Common myeloid progenitor, CD34-positive (primary cell): ENCODE results near the gene C2orf78.
A peak's percentile ranks its signal among the peaks of the same experiment; 100 is the strongest.
"Not testable (repeated sequence)": the region's sequence is repeated elsewhere in the genome, so short reads cannot be mapped to it uniquely, and the experiment has no call there.

Experiments used
- CTCF ChIA-PET: fragments of 350-600 bp; sonication (Branson Sonifier 250); formaldehyde crosslinking; loops from one replicate; lab custom pipeline; 2021; ENCODE audit warnings: antibody characterized with exemption; lab: Charles Lee
- POLR2A ChIA-PET: fragments of 350-600 bp; sonication (Branson Sonifier 250); formaldehyde crosslinking; loops from one replicate; lab custom pipeline; 2021; ENCODE audit warnings: antibody characterized with exemption; lab: Charles Lee
- DNase-seq, 3 donors: peaks; one replicate each; pipeline versions ENCODE4 v3.0.0 to v3.0.0-alpha.2; 2013
- H3K27ac ChIP-seq, 2 experiments: 1 replicate in 1 of 2; 2 replicates in 1 of 2; pipeline ENCODE4 v1.7.0; 2013; ENCODE audit warnings: inconsistent platforms in 2 of 2, low read length in 2 of 2, mild to moderate bottlenecking in 2 of 2, low read depth in 1 of 2, moderate library complexity in 1 of 2; ENCODE audit not compliant: severe bottlenecking in 2 of 2, insufficient read depth in 1 of 2, poor library complexity in 1 of 2
- H3K27me3 ChIP-seq, 5 experiments: replicated peaks in 2 of 5; 1 replicate in 3 of 5; 2 replicates in 2 of 5; pipeline versions ENCODE4 v1.6.1 to v1.7.0; 2013; ENCODE audit warnings: low read length in 4 of 5, mild to moderate bottlenecking in 2 of 5, moderate library complexity in 2 of 5, inconsistent platforms in 1 of 5; ENCODE audit not compliant: insufficient read depth in 5 of 5, control insufficient read depth in 4 of 5
- H3K36me3 ChIP-seq, 4 experiments: 1 replicate in 2 of 4; 2 replicates in 2 of 4; pipeline versions ENCODE4 v1.6.1 to v1.7.0; 2013; ENCODE audit warnings: low read length in 3 of 4, control low read depth in 1 of 4, mild to moderate bottlenecking in 1 of 4; ENCODE audit not compliant: control insufficient read depth in 4 of 4, insufficient read depth in 4 of 4
- H3K4me1 ChIP-seq, 4 experiments: 1 replicate in 3 of 4; 2 replicates in 1 of 4; pipeline versions ENCODE4 v1.6.1 to v1.7.1; 2013; ENCODE audit warnings: low read length in 3 of 4, mild to moderate bottlenecking in 3 of 4, control low read depth in 1 of 4, inconsistent platforms in 1 of 4, moderate library complexity in 1 of 4; ENCODE audit not compliant: control insufficient read depth in 4 of 4, insufficient read depth in 4 of 4; ENCODE audit errors: control extremely low read depth in 1 of 4
- H3K4me3 ChIP-seq, 7 experiments: 1 replicate in 4 of 7; 2 replicates in 3 of 7; pipeline versions ENCODE4 v1.5.1 to v1.7.0; 2013; ENCODE audit warnings: mild to moderate bottlenecking in 7 of 7, low read length in 6 of 7, moderate library complexity in 6 of 7, inconsistent platforms in 2 of 7, low read depth in 2 of 7, control low read depth in 1 of 7; ENCODE audit not compliant: insufficient read depth in 4 of 7, control insufficient read depth in 1 of 7; ENCODE audit errors: extremely low read depth in 1 of 7
- H3K9me3 ChIP-seq, 5 experiments: 1 replicate in 4 of 5; 2 replicates in 1 of 5; pipeline versions ENCODE4 v1.6.1 to v1.7.1; 2013; ENCODE audit warnings: low read length in 4 of 5, mild to moderate bottlenecking in 2 of 5, inconsistent platforms in 1 of 5, low read depth in 1 of 5, moderate library complexity in 1 of 5; ENCODE audit not compliant: control insufficient read depth in 4 of 5, insufficient read depth in 2 of 5; ENCODE audit errors: control extremely low read depth in 1 of 5
- WGBS: methylation state at CpG from one replicate; pipeline ENCODE4 v1.1.5; 2013; ENCODE audit not compliant: insufficient coverage; 5-methylcytosine and 5-hydroxymethylcytosine counted together

Gene C2orf78

DNA sequence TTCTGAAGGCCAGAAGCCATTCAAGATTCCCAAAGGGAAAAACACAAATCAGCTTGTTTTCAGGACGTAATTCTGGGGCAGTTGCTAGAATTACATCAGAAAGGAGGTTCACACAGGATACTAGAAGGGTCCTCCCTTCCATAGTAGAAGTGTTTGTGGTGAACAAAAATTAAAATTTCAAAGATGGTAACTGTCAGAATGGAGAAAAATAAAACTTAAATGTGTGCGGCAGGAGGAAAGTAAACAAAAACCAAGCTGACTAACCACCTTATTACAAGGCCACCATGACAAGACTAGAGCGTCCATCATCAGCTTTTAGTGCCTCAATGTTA is 37.1 kb upstream of the C2orf78 start:
- H3K27ac ChIP-seq = peak overlapping the region in 1 of 2 experiments; percentile 55
- H3K36me3 ChIP-seq = peaks cover 10 to 49% (median 25%) of the 10 kb centered on the region in 4 experiments
- WGBS = 50% methylated on average over 1 of the region's 3 CpGs
- peaks cover 0 to 12% (median 3%) of the 10 kb centered on the region in 4 experiments for H3K4me1 ChIP-seq
- ChIA-PET CTCF (interaction anchor here (1.1 to 1.3 kb wide), 2 partner anchors 21 to 54 kb away, joined by 3 read pairs; no protein-coding TSS in a partner anchor), POLR2A (no interaction called here)
- no peak for DNase-seq
- H3K9me3 ChIP-seq = peaks cover 0 to 4% (median 1%) of the 10 kb centered on the region in 5 experiments
- no peaks in the 10 kb centered on the region for H3K27me3 ChIP-seq
- H3K4me3 ChIP-seq = no peak overlapping the region

DNA sequence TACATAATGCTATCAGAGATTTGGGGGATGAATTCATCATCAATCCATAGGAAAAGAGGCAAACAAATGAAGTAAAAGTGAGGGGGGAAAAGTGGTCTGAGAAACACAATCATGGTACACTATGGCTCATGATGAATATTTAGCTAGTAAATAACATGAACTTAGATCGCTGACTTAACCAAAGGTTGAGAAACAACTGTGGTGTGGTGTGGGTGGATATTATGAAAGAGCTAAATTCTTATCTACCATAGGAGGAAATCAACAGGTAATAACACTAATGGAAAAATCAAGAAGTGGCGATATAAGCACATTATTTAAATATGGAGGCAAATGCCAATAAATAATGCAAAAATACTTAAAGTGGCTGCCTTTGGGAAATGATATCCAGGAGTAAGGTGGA is 34.7 kb upstream of the C2orf78 start:
- DNase-seq = no peak
- WGBS = no CpG with 5 or more reads among the region's 2 CpGs
- Histone ChIP-seq H3K27ac (no peak overlapping the region), H3K4me3 (no peak overlapping the region), H3K27me3 (no peaks in the 10 kb centered on the region), H3K9me3 (peaks cover 0 to 4% (median 0%) of the 10 kb centered on the region in 5 experiments), H3K36me3 (peaks cover 16 to 50% (median 31%) of the 10 kb centered on the region in 4 experiments), H3K4me1 (peaks cover 0 to 12% (median 3%) of the 10 kb centered on the region in 4 experiments)
- POLR2A ChIA-PET = interaction anchor here (0.6 kb wide), 1 partner anchor 30 kb away, joined by 3 read pairs; no protein-coding TSS in a partner anchor
- CTCF ChIA-PET = interaction anchor here (0.9 to 1.0 kb wide), 2 partner anchors 11 to 93 kb away, joined by 3 read pairs; no protein-coding TSS in a partner anchor

DNA sequence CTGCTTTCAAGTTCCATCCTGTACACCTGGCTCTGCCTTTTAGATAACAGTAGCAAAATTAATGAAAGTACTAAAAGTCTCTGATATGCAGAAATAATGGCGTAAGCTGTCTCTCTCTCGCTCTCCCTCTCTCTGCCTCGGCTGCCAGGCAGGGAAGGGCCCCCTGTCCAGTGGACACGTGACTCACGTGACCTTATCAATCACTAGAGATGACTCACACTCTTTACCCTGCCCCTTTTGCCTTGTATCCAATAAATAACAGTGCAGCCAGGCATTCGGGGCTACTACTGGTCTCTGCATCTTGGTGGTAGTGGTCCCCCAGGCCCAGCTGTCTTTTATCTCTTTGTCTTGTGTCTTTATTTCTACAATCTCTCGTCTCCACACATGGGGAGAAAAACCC is 29.7 kb upstream of the C2orf78 start:
- H3K4me1 ChIP-seq, H3K4me3 ChIP-seq, H3K27ac ChIP-seq, H3K9me3 ChIP-seq, H3K27me3 ChIP-seq, POLR2A ChIA-PET, DNase-seq: not testable (repeated sequence)
- 96% methylated on average over 5 of the region's 7 CpGs for WGBS
- CTCF ChIA-PET = interaction anchor here (0.6 to 1.6 kb wide), 2 partner anchors 62 to 110 kb away, joined by 3 read pairs; no protein-coding TSS in a partner anchor
- H3K36me3 ChIP-seq = peaks cover 16 to 69% (median 42%) of the 10 kb centered on the region in 4 experiments

DNA sequence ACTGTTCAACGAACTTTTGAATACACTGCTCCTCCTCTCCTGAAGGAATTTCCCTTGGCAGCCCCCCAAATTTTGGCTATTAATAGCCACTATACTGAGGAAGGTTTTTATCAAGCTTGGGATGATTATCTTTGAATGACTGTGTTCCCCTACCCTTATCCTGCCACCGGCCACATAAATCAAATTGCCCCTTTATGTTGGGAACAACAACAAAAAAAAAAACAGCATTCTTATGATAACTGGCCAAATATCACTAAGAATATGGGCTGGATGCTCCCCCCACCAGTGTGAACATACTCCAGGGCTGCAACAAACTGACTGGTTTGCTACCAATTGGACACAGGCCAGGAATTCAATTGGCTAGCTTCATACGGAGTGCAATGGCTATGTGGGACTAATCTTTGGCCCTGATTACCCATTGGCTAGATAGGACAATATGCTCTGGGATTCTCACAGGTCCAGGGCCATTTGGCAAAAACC is 24.7 kb upstream of the C2orf78 start:
- ChIA-PET POLR2A (no interaction called here), CTCF (interaction anchor here (1.1 to 1.6 kb wide), 3 partner anchors 9 to 65 kb away, joined by 3 to 4 read pairs (median 3); partner anchors contain the start of gene TPRKB)
- 92% methylated on average over 1 of the region's 3 CpGs for WGBS

DNA sequence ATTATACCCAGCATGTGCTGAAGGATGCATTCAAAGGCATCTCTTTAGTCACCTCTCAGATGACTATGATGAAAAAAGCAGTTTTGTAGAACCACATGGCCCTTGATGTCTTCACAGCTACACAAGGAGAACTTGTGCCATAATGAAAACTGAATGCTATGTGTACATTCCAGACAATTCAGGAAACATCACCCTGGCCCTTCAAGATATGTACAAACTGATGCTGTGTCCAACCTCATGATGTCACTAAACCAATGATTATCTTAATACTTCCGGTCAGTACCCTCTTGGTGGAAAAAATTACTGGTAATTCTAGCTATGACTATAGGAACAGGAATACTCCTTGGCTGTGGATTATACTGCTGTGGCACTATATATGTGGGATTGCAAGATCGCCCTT is 24.1 kb upstream of the C2orf78 start:
- WGBS = no CpG with 5 or more reads among the region's 2 CpGs
- CTCF ChIA-PET = interaction anchor here (1.0 to 1.6 kb wide), 4 partner anchors 10 to 64 kb away, joined by 3 to 5 read pairs (median 3); no protein-coding TSS in a partner anchor
- Histone ChIP-seq H3K9me3 (peaks cover 0 to 3% (median 0%) of the 10 kb centered on the region in 5 experiments), H3K27me3 (no peaks in the 10 kb centered on the region), H3K4me3 (no peak overlapping the region), H3K36me3 (peaks cover 10 to 88% (median 54%) of the 10 kb centered on the region in 4 experiments), H3K4me1 (no peaks in the 10 kb centered on the region), H3K27ac (no peak overlapping the region)
- DNase-seq = no peak
- POLR2A ChIA-PET = no interaction called here

More for the DNA sequence above, 24.7 kb upstream of the C2orf78 start:
- H3K4me3 ChIP-seq = no peak overlapping the region
- H3K27ac ChIP-seq = no peak overlapping the region
- H3K27me3 ChIP-seq = no peaks in the 10 kb centered on the region
- no peak for DNase-seq
- H3K36me3 ChIP-seq = peaks cover 10 to 87% (median 50%) of the 10 kb centered on the region in 4 experiments
- H3K9me3 ChIP-seq = peaks cover 0 to 4% (median 3%) of the 10 kb centered on the region in 5 experiments
- H3K4me1 ChIP-seq = no peaks in the 10 kb centered on the region

DNA sequence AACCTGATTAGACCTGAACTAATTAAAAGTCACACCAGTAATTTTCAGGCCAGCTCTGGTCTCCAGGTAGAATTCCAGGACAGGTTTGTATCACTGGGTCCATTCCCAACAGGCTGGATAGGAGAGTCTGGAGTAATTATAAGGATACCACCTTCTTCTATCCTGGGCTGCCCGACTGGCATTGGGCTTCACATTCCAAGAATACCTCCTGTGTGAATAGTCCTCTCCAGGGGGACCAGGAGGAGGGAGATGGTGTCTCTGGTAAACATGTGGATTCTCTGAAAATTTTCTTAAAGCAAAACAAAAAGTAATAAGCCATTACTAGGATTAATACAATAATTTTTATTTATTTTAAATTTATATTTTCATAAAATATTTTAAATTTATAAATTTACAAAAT is 21.4 kb upstream of the C2orf78 start:
- Histone ChIP-seq H3K27me3 (no peaks in the 10 kb centered on the region), H3K36me3 (peaks cover 18 to 83% (median 52%) of the 10 kb centered on the region in 4 experiments), H3K27ac (no peak overlapping the region), H3K9me3 (no peaks in the 10 kb centered on the region), H3K4me3 (no peak overlapping the region), H3K4me1 (no peaks in the 10 kb centered on the region)
- POLR2A ChIA-PET = no interaction called here
- no CpG with 5 or more reads among the region's 1 CpG for WGBS
- DNase-seq = no peak
- CTCF ChIA-PET = no interaction called here

DNA sequence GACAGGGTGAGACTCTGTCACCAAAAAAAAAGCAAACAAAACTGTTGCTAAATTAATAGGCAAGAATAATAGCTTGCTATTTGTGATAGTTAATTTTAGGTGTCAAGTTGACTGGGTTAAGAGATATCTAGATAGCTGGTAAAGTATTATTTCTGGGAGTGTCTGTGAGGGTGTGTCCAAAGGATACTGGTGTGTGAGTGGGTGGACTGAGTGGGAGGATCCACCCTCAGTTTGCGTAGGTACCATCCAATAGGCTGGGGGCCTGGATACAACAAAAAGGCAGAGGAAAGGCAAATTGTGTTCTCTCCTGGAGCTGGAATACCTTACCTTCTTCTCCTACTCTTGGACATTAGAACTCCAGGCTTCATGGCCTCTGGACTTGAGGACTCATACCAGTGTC is 19.0 kb upstream of the C2orf78 start:
- no peak for DNase-seq
- POLR2A ChIA-PET = interaction anchor here (0.6 kb wide), 1 partner anchor 269 kb away, joined by 3 read pairs; no protein-coding TSS in a partner anchor
- no CpG with 5 or more reads among the region's 1 CpG for WGBS
- Histone ChIP-seq H3K27ac (no peak overlapping the region), H3K27me3 (no peaks in the 10 kb centered on the region), H3K9me3 (no peaks in the 10 kb centered on the region), H3K4me1 (no peaks in the 10 kb centered on the region), H3K4me3 (no peak overlapping the region), H3K36me3 (peaks cover 22 to 83% (median 56%) of the 10 kb centered on the region in 4 experiments)
- CTCF ChIA-PET = interaction anchor here (1.0 to 1.2 kb wide), 2 partner anchors 12 to 83 kb away, joined by 3 read pairs; no protein-coding TSS in a partner anchor
